MG63 (cell line): ENCODE results near the gene GTPBP1. TPM values are rescaled to one million over a fixed set of nuclear protein-coding genes. Genes with fewer than 3 reads are reported as not detected.

Experiments
- DNase-seq: peaks from one replicate; pipeline ENCODE4 v3.0.0-alpha.2; 2020
- H3K27me3 ChIP-seq: fragments of 250-450 bp; sonication (Bioruptor Pico); 2 replicates; pipeline ENCODE4 v1.5.1; 2020; ENCODE audit warnings: mild to moderate bottlenecking, moderate library complexity
- H3K36me3 ChIP-seq: fragments of 250-450 bp; sonication (Bioruptor Pico); 2 replicates; pipeline ENCODE4 v1.5.1; 2020; ENCODE audit warnings: mild to moderate bottlenecking, moderate library complexity
- H3K4me3 ChIP-seq: fragments of 250-450 bp; sonication (Bioruptor Pico); 2 replicates; pipeline ENCODE4 v1.5.1; 2020; ENCODE audit warnings: mild to moderate bottlenecking, moderate library complexity
- H3K9me3 ChIP-seq: fragments of 250-450 bp; sonication (Bioruptor Pico); 2 replicates; pipeline ENCODE4 v1.5.1; 2020; ENCODE audit warnings: mild to moderate bottlenecking, moderate library complexity
- total RNA-seq: library from RNA; depleted of rRNA; stranded (reverse); fragments of >200 nt; shearing (Covaris generic); gene quantifications from 2 replicates; pipeline ENCODE4 v1.2.3, GENCODE V29; 2014; ENCODE audit warnings: low replicate concordance

GTPBP1 gene
- total RNA-seq, 1 experiment from 2014 or later, result 22.0 TPM

DNA sequence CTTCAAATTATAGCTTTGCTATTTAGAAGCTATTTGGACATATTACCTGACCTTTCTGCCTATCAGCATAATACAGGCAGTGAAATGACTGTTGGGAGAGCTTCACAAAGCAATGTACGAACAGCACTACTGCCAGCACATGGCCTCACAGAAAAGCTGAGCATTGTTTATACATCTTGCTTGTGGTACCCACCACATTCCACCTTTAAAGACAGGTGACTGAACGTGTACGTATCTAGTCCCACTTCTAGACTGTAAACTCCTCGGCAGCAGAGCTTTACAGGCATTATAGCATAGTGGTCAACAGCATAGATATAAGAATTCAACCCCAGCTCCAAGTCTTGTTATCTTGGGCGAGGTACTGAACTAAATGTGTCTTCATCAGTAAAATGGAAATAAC, 6.6 kb upstream of the GTPBP1 start:
- H3K4me3 ChIP-seq, result peak overlapping the region; percentile 82
- peaks cover 30% of the 10 kb centered on the region for H3K36me3 ChIP-seq
- no peaks in the 10 kb centered on the region for H3K9me3 ChIP-seq
- DNase-seq, result no peak
- H3K27me3 ChIP-seq, result no peaks in the 10 kb centered on the region

DNA sequence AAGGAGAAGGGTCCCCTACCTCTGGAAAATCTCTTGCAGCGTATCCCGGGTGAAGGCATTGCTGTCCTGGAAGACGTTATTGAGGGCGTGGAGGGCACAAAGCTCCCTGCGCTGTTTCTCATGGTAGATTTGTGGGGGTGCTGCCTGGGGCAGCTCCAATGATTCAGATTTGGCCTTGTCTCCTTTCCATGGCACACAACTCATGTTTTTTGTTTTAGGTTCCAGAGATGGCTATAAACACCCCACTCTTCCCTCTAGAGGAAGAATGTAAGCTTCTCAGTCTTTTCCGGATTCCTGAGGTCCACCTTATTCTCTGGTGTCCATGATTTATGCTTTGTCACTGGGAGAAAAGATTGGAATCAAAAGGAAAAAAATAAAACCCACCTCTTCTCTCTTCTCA, 6.0 kb upstream of the GTPBP1 start:
- Histone ChIP-seq H3K9me3 (no peaks in the 10 kb centered on the region), H3K36me3 (peaks cover 26% of the 10 kb centered on the region), H3K27me3 (no peaks in the 10 kb centered on the region), H3K4me3 (peak overlapping the region; percentile 82)
- peak; percentile 30 for DNase-seq

DNA sequence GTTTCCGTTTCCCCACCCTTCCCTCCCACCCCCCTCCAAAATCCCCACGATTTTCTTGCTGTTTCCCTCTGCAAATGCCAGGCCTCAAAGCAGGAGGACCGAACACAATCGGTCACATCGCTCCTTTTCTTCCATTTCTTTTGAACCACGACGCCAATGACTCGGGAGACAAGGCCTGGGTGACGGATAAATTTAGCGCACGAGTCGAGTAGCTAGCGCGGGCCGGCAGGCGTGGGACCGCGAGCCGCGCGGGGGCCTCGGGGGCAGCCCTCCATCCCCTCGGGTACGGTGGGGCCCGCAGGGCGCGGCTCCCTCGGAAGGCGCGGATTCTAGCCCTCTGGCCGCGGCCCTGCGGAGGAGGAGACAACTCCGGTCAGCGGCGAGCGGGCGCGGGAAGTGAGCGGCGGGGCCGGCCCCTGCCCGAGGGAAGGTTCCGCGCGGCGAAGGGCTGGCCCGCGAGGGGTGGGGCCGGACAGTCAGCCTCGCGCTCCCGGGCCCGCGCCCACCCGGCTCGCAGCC, 5.4 kb upstream of the GTPBP1 start:
- Histone ChIP-seq H3K27me3 (no peaks in the 10 kb centered on the region), H3K36me3 (peaks cover 26% of the 10 kb centered on the region), H3K4me3 (peak overlapping the region; percentile 82), H3K9me3 (no peaks in the 10 kb centered on the region)
- DNase-seq, result peak; percentile 74

- peaks cover 22% of the 10 kb centered on the region for H3K36me3 ChIP-seq
- peak within 1 kb of the TSS; percentile 82 for H3K4me3 ChIP-seq
- H3K27me3 ChIP-seq, result no peaks in the 10 kb centered on the region
- DNase-seq, result peak; percentile 94
- H3K9me3 ChIP-seq, result no peaks in the 10 kb centered on the region
These were observed 4.7 kb upstream of the GTPBP1 start, which contains the start of gene JOSD1 for GRCh38 chr22:38700789-38701628. Gene JOSD1, minus strand, starts transcription at chr22:38700943. Its CDS starts 956 bp downstream, at chr22:38699987.

GRCh38 chr22:38704654-38705234, 1.0 kb upstream of the GTPBP1 start:
- Histone ChIP-seq H3K27me3 (no peaks in the 10 kb centered on the region), H3K4me3 (peak overlapping the region; percentile 39), H3K36me3 (peaks cover 14% of the 10 kb centered on the region), H3K9me3 (no peaks in the 10 kb centered on the region; the same call in 1 of the 2 replicates)
- DNase-seq, result no peak

- peak; percentile 36 for DNase-seq
- H3K27me3 ChIP-seq, result no peaks in the 10 kb centered on the region
- H3K36me3 ChIP-seq, result peaks cover 23% of the 10 kb centered on the region
- no peaks in the 10 kb centered on the region; the same call in 1 of the 2 replicates for H3K9me3 ChIP-seq
- H3K4me3 ChIP-seq, result peak overlapping the region; percentile 96
These were observed 557 bp downstream of the GTPBP1 start for GRCh38 chr22:38706101-38706900.

- H3K9me3 ChIP-seq, result no peaks in the 10 kb centered on the region; the same call in 1 of the 2 replicates
- H3K27me3 ChIP-seq, result no peaks in the 10 kb centered on the region
- peaks cover 23% of the 10 kb centered on the region for H3K36me3 ChIP-seq
- DNase-seq, result no peak
- peak overlapping the region; percentile 96 for H3K4me3 ChIP-seq
These were observed 1.1 kb downstream of the GTPBP1 start for GRCh38 chr22:38706901-38707195.

DNA sequence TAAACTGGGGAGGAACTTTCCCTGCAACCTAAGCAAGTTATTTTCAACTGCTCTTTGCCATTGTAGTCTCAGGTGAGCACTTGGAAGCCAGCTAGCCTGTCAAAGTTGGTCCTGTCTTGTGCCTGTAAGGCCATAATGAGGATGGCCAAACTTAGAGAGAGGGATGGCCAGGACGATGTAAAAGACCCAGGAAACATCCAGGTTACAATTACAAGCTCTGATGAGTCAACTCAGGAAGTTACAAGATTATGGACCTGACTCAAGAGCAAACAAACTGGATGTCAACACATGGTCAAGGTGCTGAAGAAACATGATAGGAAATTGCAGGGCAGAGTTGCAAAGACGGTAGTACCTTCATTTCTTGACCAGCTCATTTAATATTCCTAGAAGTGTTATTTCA, 1.6 kb downstream of the GTPBP1 start:
- H3K4me3 ChIP-seq, result peak overlapping the region; percentile 96
- peaks cover 23% of the 10 kb centered on the region for H3K36me3 ChIP-seq
- H3K27me3 ChIP-seq, result no peaks in the 10 kb centered on the region
- no peaks in the 10 kb centered on the region; the same call in 1 of the 2 replicates for H3K9me3 ChIP-seq
- DNase-seq, result no peak

- no peaks in the 10 kb centered on the region; the same call in 1 of the 2 replicates for H3K9me3 ChIP-seq
- no peak overlapping the region for H3K4me3 ChIP-seq
- no peaks in the 10 kb centered on the region for H3K27me3 ChIP-seq
- H3K36me3 ChIP-seq, result peaks cover 26% of the 10 kb centered on the region
- DNase-seq, result no peak
These were observed 2.2 kb downstream of the GTPBP1 start for GRCh38 chr22:38707984-38708383.

GRCh38 chr22:38709306-38709705, 3.6 kb downstream of the GTPBP1 start:
- DNase-seq, result no peak
- no peaks in the 10 kb centered on the region for H3K27me3 ChIP-seq
- peaks cover 26% of the 10 kb centered on the region for H3K36me3 ChIP-seq
- H3K9me3 ChIP-seq, result no peaks in the 10 kb centered on the region; the same call in 1 of the 2 replicates
- H3K4me3 ChIP-seq, result no peak overlapping the region

- no peak for DNase-seq
- Histone ChIP-seq H3K27me3 (no peaks in the 10 kb centered on the region), H3K36me3 (peaks cover 26% of the 10 kb centered on the region)
These were observed 4.6 kb downstream of the GTPBP1 start for GRCh38 chr22:38710351-38710750.

DNA sequence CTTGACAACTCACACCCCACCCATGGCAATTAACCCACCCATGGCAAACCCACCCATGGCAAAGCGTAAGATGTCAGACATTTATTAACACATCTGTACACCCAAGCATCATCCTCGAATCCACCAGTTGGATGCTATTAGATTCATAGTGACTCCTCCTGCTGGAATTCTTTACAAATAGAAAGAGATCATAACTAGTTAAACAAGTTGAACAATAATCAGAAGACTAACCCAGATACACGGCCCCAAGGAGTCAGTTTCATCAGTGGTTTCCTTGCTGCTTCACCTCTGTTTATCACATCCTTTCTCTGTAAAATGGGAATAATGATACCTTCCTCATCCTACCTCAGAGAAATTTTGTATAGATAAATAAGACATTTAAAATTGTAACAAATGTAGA, 5.1 kb downstream of the GTPBP1 start:
- Histone ChIP-seq H3K4me3 (no peak overlapping the region), H3K27me3 (no peaks in the 10 kb centered on the region), H3K36me3 (peaks cover 26% of the 10 kb centered on the region), H3K9me3 (no peaks in the 10 kb centered on the region; the same call in 1 of the 2 replicates)
- DNase-seq, result no peak

More at GRCh38 chr22:38710351-38710750, 4.6 kb downstream of the GTPBP1 start:
- Histone ChIP-seq H3K4me3 (no peak overlapping the region), H3K9me3 (no peaks in the 10 kb centered on the region; the same call in 1 of the 2 replicates)

GRCh38 chr22:38712486-38713207, 6.9 kb downstream of the GTPBP1 start:
- H3K27me3 ChIP-seq, result no peaks in the 10 kb centered on the region
- no peak for DNase-seq
- H3K36me3 ChIP-seq, result peaks cover 32% of the 10 kb centered on the region
- no peak overlapping the region for H3K4me3 ChIP-seq
- no peaks in the 10 kb centered on the region for H3K9me3 ChIP-seq

GRCh38 chr22:38713921-38714320, 8.2 kb downstream of the GTPBP1 start:
- Histone ChIP-seq H3K27me3 (no peaks in the 10 kb centered on the region), H3K9me3 (no peaks in the 10 kb centered on the region), H3K4me3 (no peak overlapping the region), H3K36me3 (peaks cover 24% of the 10 kb centered on the region)
- DNase-seq, result no peak

GRCh38 chr22:38715176-38715764, 9.5 kb downstream of the GTPBP1 start:
- no peaks in the 10 kb centered on the region for H3K27me3 ChIP-seq
- peaks cover 20% of the 10 kb centered on the region for H3K36me3 ChIP-seq
- no peak overlapping the region for H3K4me3 ChIP-seq
- no peak for DNase-seq
- H3K9me3 ChIP-seq, result no peaks in the 10 kb centered on the region

GRCh38 chr22:38715852-38716251, 10.1 kb downstream of the GTPBP1 start:
- Histone ChIP-seq H3K27me3 (no peaks in the 10 kb centered on the region), H3K4me3 (no peak overlapping the region), H3K36me3 (peaks cover 23% of the 10 kb centered on the region), H3K9me3 (no peaks in the 10 kb centered on the region)
- DNase-seq, result no peak
